PC-9 (cell line): Measurements from ENCODE around the gene EMX2. TPM values are rescaled to one million over a fixed set of nuclear protein-coding genes. Genes with fewer than 3 reads are reported as not detected.
A peak's percentile ranks its signal among the peaks of the same experiment; 100 is the strongest.

Source experiments
- Bru-seq: library from RNA; stranded (reverse); fragments of 400-500 nt; gene quantifications from one replicate; lab custom pipeline; 2021; lab: Mats Ljungman, UMichigan
- BruChase-seq, 2 experiments: library from RNA; stranded (reverse); fragments of 400-500 nt; gene quantifications; one replicate each; lab custom pipeline; 2021; lab: Mats Ljungman, UMichigan
- BruUV-seq: library from RNA; stranded (reverse); fragments of 400-500 nt; replicated peaks from 2 replicates; lab custom pipeline; 2021; lab: Mats Ljungman, UMichigan
- CTCF ChIA-PET: fragments of 300-600 bp; sonication (Branson Sonifier 250); formaldehyde crosslinking; loops from one replicate; lab custom pipeline; 2022; ENCODE audit warnings: antibody characterized with exemption; lab: Charles Lee
- POLR2A ChIA-PET: fragments of 300-600 bp; sonication (Branson Sonifier 250); formaldehyde crosslinking; loops from one replicate; lab custom pipeline; 2022; ENCODE audit warnings: antibody characterized with exemption; ENCODE audit not compliant: unreplicated experiment; lab: Charles Lee
- DNase-seq, 2 experiments: peaks; one replicate each; pipeline versions ENCODE4 v3.0.0 to v3.0.0-alpha.2; 2015 to 2022; ENCODE audit warnings: mixed read lengths in 1 of 2
- H2AFZ ChIP-seq: fragments of 200-600 bp; sonication (generic); 2 replicates; pipeline ENCODE4 v1.8.1; 2017; ENCODE audit warnings: antibody characterized with exemption
- H3F3A ChIP-seq: fragments of 200-600 bp; sonication (generic); 2 replicates; pipeline ENCODE4 v1.8.1; 2017; ENCODE audit warnings: antibody characterized with exemption, mild to moderate bottlenecking, low read depth; ENCODE audit not compliant: insufficient read depth
- H3K27ac ChIP-seq: fragments of 200-600 bp; sonication (generic); 2 replicates; pipeline ENCODE4 v1.6.1; 2016; ENCODE audit warnings: mixed run types
- H3K27me3 ChIP-seq: fragments of 200-600 bp; sonication (generic); 2 replicates; pipeline ENCODE4 v1.6.1; 2016; ENCODE audit warnings: low read depth, mixed run types; ENCODE audit not compliant: insufficient read depth
- H3K36me3 ChIP-seq: fragments of 200-600 bp; sonication (generic); 2 replicates; pipeline ENCODE4 v1.6.1; 2016; ENCODE audit warnings: low read depth, mixed run types
- H3K4me1 ChIP-seq: fragments of 200-600 bp; sonication (generic); replicated peaks from 2 replicates; pipeline ENCODE4 v1.6.1; 2016; ENCODE audit warnings: mixed run types; ENCODE audit not compliant: insufficient read depth
- H3K4me2 ChIP-seq: fragments of 200-600 bp; sonication (generic); 2 replicates; pipeline ENCODE4 v1.6.1; 2017; ENCODE audit warnings: mixed run types
- H3K4me3 ChIP-seq: fragments of 200-600 bp; sonication (generic); 2 replicates; pipeline ENCODE4 v1.6.1; 2016; ENCODE audit warnings: mixed run types
- H3K79me2 ChIP-seq: fragments of 200-600 bp; sonication (generic); 2 replicates; pipeline ENCODE4 v1.6.1; 2017; ENCODE audit warnings: low read depth, mixed run types
- H3K9me2 ChIP-seq: fragments of 200-600 bp; sonication (generic); 2 replicates; pipeline ENCODE4 v1.8.1; 2017; ENCODE audit warnings: mild to moderate bottlenecking; ENCODE audit not compliant: insufficient read depth
- H3K9me3 ChIP-seq: fragments of 200-600 bp; sonication (generic); 2 replicates; pipeline ENCODE4 v1.8.1; 2016; ENCODE audit warnings: low read depth; ENCODE audit not compliant: insufficient read depth
- H4K20me1 ChIP-seq: fragments of 200-600 bp; sonication (generic); 2 replicates; pipeline ENCODE4 v1.8.1; 2017; ENCODE audit not compliant: insufficient read depth
- EZH2 ChIP-seq: fragments of 200-600 bp; sonication (generic); IDR thresholded peaks from 2 replicates; pipeline ENCODE4 v1.8.0; 2017; ENCODE audit warnings: antibody characterized with exemption, low read depth
- intact Hi-C: fragments of 100-400 bp; cut with micrococcal nuclease; formaldehyde crosslinking; loops from one replicate; pipeline ENCODE4 v1.10.0; 2022; ENCODE audit not compliant: unreplicated experiment
- long read RNA-seq: library from polyadenylated mRNA; stranded (forward); transcript quantifications from one replicate; pipeline ENCODE4 v2.0.0, GENCODE V29; 2022
- total RNA-seq: library from RNA; stranded (reverse); gene quantifications from 2 replicates; pipeline ENCODE4 v1.2.3, GENCODE V29; 2021
- TF ChIP-seq, protein P1 (sequence below): fragments of 200-600 bp; sonication (generic); conservative IDR thresholded peaks from 2 replicates; pipeline ENCODE4 v1.6.1; 2017; ENCODE audit warnings: mixed run types, antibody characterized with exemption, mild to moderate bottlenecking, moderate library complexity

Gene EMX2
- total RNA-seq (not detected in 2 replicates), Bru-seq, nascent RNA (not detected), BruChase-seq, experiment 1, labeled RNA remaining after a 2-hour chase (not detected), BruChase-seq, experiment 2, labeled RNA remaining after a 6-hour chase (not detected)
- long read RNA-seq: 0 reads

DNA sequence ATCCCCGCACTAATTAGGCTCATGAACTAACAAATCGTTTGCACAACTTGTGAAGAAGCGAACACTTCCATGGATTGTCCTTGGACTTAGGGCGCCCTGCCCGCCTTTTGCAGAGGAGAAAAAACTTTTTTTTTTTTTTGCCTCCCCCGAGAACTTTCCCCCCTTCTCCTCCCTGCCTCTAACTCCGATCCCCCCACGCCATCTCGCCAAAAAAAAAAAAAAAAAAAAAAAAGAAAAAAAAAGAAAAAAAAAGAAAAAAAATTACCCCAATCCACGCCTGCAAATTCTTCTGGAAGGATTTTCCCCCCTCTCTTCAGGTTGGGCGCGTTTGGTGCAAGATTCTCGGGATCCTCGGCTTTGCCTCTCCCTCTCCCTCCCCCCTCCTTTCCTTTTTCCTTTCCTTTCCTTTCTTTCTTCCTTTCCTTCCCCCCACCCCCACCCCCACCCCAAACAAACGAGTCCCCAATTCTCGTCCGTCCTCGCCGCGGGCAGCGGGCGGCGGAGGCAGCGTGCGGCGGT lies at the start of gene EMX2:
Gene EMX2, plus strand, starts transcription at position 41 of the 519 bp plus-strand sequence. CDS start 522 bp downstream, outside the sequence.
- POLR2A ChIA-PET: no interaction called here
- CTCF ChIA-PET: no interaction called here

DNA sequence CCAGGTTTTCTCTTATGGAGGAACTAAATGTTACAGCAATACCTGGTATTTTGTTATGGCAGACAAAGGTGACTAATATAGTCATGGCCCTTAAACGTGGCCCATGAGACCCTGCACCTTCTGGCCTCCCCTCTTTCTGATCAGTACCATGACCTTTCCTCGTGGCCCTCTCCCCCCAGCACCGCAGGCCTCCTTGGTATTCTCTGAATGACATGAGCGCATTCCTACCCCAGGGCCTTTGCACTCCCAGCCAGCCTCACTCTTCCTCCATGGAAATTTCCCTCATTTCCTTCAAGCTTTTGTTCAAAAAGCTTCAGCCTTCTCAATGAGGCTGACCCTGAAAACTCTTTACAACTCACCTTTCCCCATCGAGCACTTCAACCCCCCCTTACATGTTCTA lies 46.5 kb upstream of the EMX2 start:
- Histone ChIP-seq H4K20me1 (no peaks in the 10 kb centered on the region), H3K9me2 (no peaks in the 10 kb centered on the region), H3F3A (no peaks in the 10 kb centered on the region), H3K27ac (no peak overlapping the region), H3K4me3 (no peak overlapping the region), H3K79me2 (no peaks in the 10 kb centered on the region), H3K36me3 (no peaks in the 10 kb centered on the region), H2AFZ (no peak overlapping the region), H3K4me2 (no peak overlapping the region), H3K4me1 (no peaks in the 10 kb centered on the region), H3K27me3 (peaks cover 10% of the 10 kb centered on the region), H3K9me3 (no peaks in the 10 kb centered on the region)
- POLR2A ChIA-PET: no interaction called here
- TF ChIP-seq, protein P1, sequence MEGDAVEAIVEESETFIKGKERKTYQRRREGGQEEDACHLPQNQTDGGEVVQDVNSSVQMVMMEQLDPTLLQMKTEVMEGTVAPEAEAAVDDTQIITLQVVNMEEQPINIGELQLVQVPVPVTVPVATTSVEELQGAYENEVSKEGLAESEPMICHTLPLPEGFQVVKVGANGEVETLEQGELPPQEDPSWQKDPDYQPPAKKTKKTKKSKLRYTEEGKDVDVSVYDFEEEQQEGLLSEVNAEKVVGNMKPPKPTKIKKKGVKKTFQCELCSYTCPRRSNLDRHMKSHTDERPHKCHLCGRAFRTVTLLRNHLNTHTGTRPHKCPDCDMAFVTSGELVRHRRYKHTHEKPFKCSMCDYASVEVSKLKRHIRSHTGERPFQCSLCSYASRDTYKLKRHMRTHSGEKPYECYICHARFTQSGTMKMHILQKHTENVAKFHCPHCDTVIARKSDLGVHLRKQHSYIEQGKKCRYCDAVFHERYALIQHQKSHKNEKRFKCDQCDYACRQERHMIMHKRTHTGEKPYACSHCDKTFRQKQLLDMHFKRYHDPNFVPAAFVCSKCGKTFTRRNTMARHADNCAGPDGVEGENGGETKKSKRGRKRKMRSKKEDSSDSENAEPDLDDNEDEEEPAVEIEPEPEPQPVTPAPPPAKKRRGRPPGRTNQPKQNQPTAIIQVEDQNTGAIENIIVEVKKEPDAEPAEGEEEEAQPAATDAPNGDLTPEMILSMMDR: no peak
- TF ChIP-seq EZH2: no peak
- BruUV-seq: no TSS peak
- no peak for DNase-seq
- intact Hi-C loops: loop anchor here (1.0 to 10.0 kb wide), 3 partner anchors 745 to 1069 kb away; no protein-coding TSS in a partner anchor
- CTCF ChIA-PET: interaction anchor here (0.6 kb wide), 1 partner anchor 168 kb away, joined by 3 read pairs; no protein-coding TSS in a partner anchor

More for the DNA sequence above, at the start of gene EMX2:
- H3K27me3 ChIP-seq: no peaks in the 10 kb centered on the region; the same call in 1 of the 2 replicates
- H3K36me3 ChIP-seq: no peaks in the 10 kb centered on the region
- H3K79me2 ChIP-seq: no peaks in the 10 kb centered on the region
- no peak for DNase-seq
- H3K27ac ChIP-seq: no peak within 1 kb of the TSS
- no peaks in the 10 kb centered on the region for H3K4me1 ChIP-seq
- H3K9me2 ChIP-seq: no peaks in the 10 kb centered on the region
- no peaks in the 10 kb centered on the region for H3K9me3 ChIP-seq
- H3K4me2 ChIP-seq: no peak within 1 kb of the TSS
- no peak within 1 kb of the TSS for H3K4me3 ChIP-seq
- intact Hi-C loops: no loop called here
- no peak within 1 kb of the TSS for H2AFZ ChIP-seq
- no peaks in the 10 kb centered on the region for H4K20me1 ChIP-seq
- TF ChIP-seq EZH2: no peak
- TF ChIP-seq, protein P1: no peak
- no peaks in the 10 kb centered on the region for H3F3A ChIP-seq
- BruUV-seq: no TSS peak

DNA sequence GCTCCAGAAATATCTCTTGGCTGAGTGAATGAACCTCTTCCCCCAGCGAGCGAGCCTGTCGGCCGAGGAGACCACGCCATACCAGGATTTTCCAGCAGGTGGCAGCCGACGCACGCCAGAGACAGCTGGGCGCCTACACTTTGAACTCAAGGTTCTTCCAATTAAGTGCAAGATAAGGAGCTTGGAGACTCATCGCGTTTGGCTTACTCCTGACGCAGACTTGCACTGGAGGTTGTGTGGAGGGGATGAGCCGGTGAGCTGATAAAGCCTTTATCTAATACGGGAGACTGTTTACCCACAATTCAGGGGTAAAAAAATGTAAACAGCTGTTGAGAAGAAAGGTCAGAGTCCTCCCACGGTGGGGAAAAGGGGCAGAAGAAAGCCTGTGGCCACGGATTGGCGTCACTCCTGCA lies 45.9 kb upstream of the EMX2 start:
- Histone ChIP-seq H3K4me1 (no peaks in the 10 kb centered on the region), H3K27me3 (peaks cover 11% of the 10 kb centered on the region), H3K9me3 (no peaks in the 10 kb centered on the region), H2AFZ (no peak overlapping the region), H3K79me2 (no peaks in the 10 kb centered on the region), H3K4me2 (no peak overlapping the region), H4K20me1 (no peaks in the 10 kb centered on the region), H3K4me3 (no peak overlapping the region), H3K36me3 (no peaks in the 10 kb centered on the region), H3K9me2 (no peaks in the 10 kb centered on the region), H3F3A (no peaks in the 10 kb centered on the region), H3K27ac (no peak overlapping the region)
- TF ChIP-seq, protein P1: peak; percentile 86
- no peak for TF ChIP-seq EZH2
- intact Hi-C loops: loop anchor here (1.0 to 10.0 kb wide), 3 partner anchors 745 to 1068 kb away; no protein-coding TSS in a partner anchor
- peak; percentile 57 to 58 for DNase-seq
- ChIA-PET CTCF (interaction anchor here (0.6 to 0.7 kb wide), 3 partner anchors 58 to 277 kb away, joined by 3 to 9 read pairs (median 3); no protein-coding TSS in a partner anchor), POLR2A (no interaction called here)
- BruUV-seq: no TSS peak
